Activated naive CD4-positive, alpha-beta T cell treated with anti-CD3 and anti-CD28 coated beads, Interleukin-2, amount 10 ng/mL, durations not matched to agents 7 days and 5 days (primary cell): ENCODE measurements around the gene OSBPL9.

Source experiments
- CTCF ChIA-PET: fragments of 350-600 bp; sonication (Branson Sonifier 250); formaldehyde crosslinking; loops from one replicate; lab custom pipeline; 2021; ENCODE audit warnings: antibody characterized with exemption; lab: Charles Lee
- DNase-seq: peaks from one replicate; pipeline ENCODE4 v3.0.0-alpha.2; 2020
- H3K27ac Mint-ChIP-seq: one replicate; pipeline ENCODE4 v1.8.0; 2021; ENCODE audit warnings: mild to moderate bottlenecking, moderate library complexity, mixed read lengths
- H3K27me3 Mint-ChIP-seq: one replicate; pipeline ENCODE4 v1.8.0; 2021; ENCODE audit warnings: mild to moderate bottlenecking, mixed read lengths
- H3K36me3 Mint-ChIP-seq: one replicate; pipeline ENCODE4 v1.8.0; 2021; ENCODE audit warnings: mixed read lengths
- H3K4me1 Mint-ChIP-seq: one replicate; pipeline ENCODE4 v1.8.0; 2021; ENCODE audit warnings: mixed read lengths
- H3K4me3 Mint-ChIP-seq: one replicate; pipeline ENCODE4 v1.8.0; 2021; ENCODE audit warnings: mild to moderate bottlenecking, moderate library complexity, mixed read lengths
- H3K9me3 Mint-ChIP-seq: one replicate; pipeline ENCODE4 v1.8.0; 2021; ENCODE audit warnings: mixed read lengths

The OSBPL9 gene

GRCh38 chr1:51833700-51834099, 216.8 kb downstream of the OSBPL9 start:
- no peak overlapping the region for H3K4me3 Mint-ChIP-seq
- peaks cover 20% of the 10 kb centered on the region for H3K36me3 Mint-ChIP-seq
- H3K27ac Mint-ChIP-seq: no peak overlapping the region
- no peak for DNase-seq
- no peaks in the 10 kb centered on the region for H3K4me1 Mint-ChIP-seq
- CTCF ChIA-PET: no interaction called here
- H3K27me3 Mint-ChIP-seq: no peaks in the 10 kb centered on the region
- H3K9me3 Mint-ChIP-seq: no peaks in the 10 kb centered on the region

GRCh38 chr1:51837243-51837642, 220.4 kb downstream of the OSBPL9 start:
- no peak overlapping the region for H3K27ac Mint-ChIP-seq
- H3K36me3 Mint-ChIP-seq: peaks cover 28% of the 10 kb centered on the region

More at GRCh38 chr1:51837243-51837642, 220.4 kb downstream of the OSBPL9 start:
- Mint-ChIP-seq H3K4me3 (no peak overlapping the region), H3K27me3 (no peaks in the 10 kb centered on the region), H3K9me3 (no peaks in the 10 kb centered on the region), H3K4me1 (peaks cover 9% of the 10 kb centered on the region)
- DNase-seq: no peak
- CTCF ChIA-PET: no interaction called here
